ENCODE data around the gene DYNLT2. TPM values are rescaled to one million over a fixed set of nuclear protein-coding genes. Genes with fewer than 3 reads are reported as not detected.
A peak's percentile ranks its signal among the peaks of the same experiment; 100 is the strongest.
"Not testable (repeated sequence)": the region's sequence is repeated elsewhere in the genome, so short reads cannot be mapped to it uniquely, and the experiment has no call there.

Gene DYNLT2
- total RNA-seq, 1 donor = 1.7 TPM

- no peak overlapping the region for H3K4me3 ChIP-seq (ENCODE audit: low read depth, low read length)
- TF ChIP-seq CTCF (IDR thresholded peaks at IDR 0.05; ENCODE audit: insufficient read depth, low read length) = no peak
- no peak for DNase-seq (ENCODE audit: low read depth)
Observed at GRCh38 chr6:169766232-169766631, 14.9 kb upstream of the DYNLT2 start.

- not testable (repeated sequence) for DNase-seq (ENCODE audit: low read depth); H3K4me3 ChIP-seq (ENCODE audit: low read depth, low read length)
Observed at GRCh38 chr6:169765789-169766188, 14.4 kb upstream of the DYNLT2 start.

- H3K4me3 ChIP-seq (ENCODE audit: low read depth, low read length) = no peak overlapping the region
- no peak for DNase-seq (ENCODE audit: low read depth)
- no peak for TF ChIP-seq CTCF (IDR thresholded peaks at IDR 0.05; ENCODE audit: insufficient read depth, low read length)
Observed at GRCh38 chr6:169763881-169764280, 12.5 kb upstream of the DYNLT2 start.

- H3K4me3 ChIP-seq (ENCODE audit: low read depth, low read length) = no peak overlapping the region
- TF ChIP-seq CTCF (IDR thresholded peaks at IDR 0.05; ENCODE audit: insufficient read depth, low read length) = no peak
- no peak for DNase-seq (ENCODE audit: low read depth)
Observed at GRCh38 chr6:169763308-169763707, 11.9 kb upstream of the DYNLT2 start.

- no peak for DNase-seq (ENCODE audit: low read depth)
- TF ChIP-seq CTCF (IDR thresholded peaks at IDR 0.05; ENCODE audit: insufficient read depth, low read length) = no peak
- no peak overlapping the region for H3K4me3 ChIP-seq (ENCODE audit: low read depth, low read length)
Observed at GRCh38 chr6:169755162-169755561, 3.8 kb upstream of the DYNLT2 start.

- H3K4me3 ChIP-seq (ENCODE audit: low read depth, low read length) = peak overlapping the region; percentile 90
- no peak for TF ChIP-seq CTCF (IDR thresholded peaks at IDR 0.05; ENCODE audit: insufficient read depth, low read length)
- no peak for DNase-seq (ENCODE audit: low read depth)
Observed at GRCh38 chr6:169752074-169752623, 777 bp upstream of the DYNLT2 start.

GRCh38 chr6:169746556-169746955 is 4.8 kb downstream of the DYNLT2 start:
- TF ChIP-seq CTCF (IDR thresholded peaks at IDR 0.05; ENCODE audit: insufficient read depth, low read length) = no peak
- H3K4me3 ChIP-seq (ENCODE audit: low read depth, low read length) = no peak overlapping the region
- no peak for DNase-seq (ENCODE audit: low read depth)

Data from fibroblast of the aortic adventitia (primary cell).